Keratinocyte (primary cell): ENCODE results near the gene ARID3C. TPM values are rescaled to one million over a fixed set of nuclear protein-coding genes. Genes with fewer than 3 reads are reported as not detected.

Experiments
- DNase-seq: peaks from one replicate; pipeline ENCODE4 v3.0.0-alpha.2; 2011; ENCODE audit warnings: low read depth, missing footprints, low spot score
- FAIRE-seq: peaks from 2 replicates; lab custom pipeline; 2011; peaks lifted over from hg19 to GRCh38; lab: Jason Lieb, UNC
- H2AFZ ChIP-seq: 2 replicates; pipeline ENCODE4 v1.6.0; 2012; ENCODE audit warnings: low read length, control low read depth, inconsistent platforms; ENCODE audit not compliant: control insufficient read depth
- H3K27ac ChIP-seq: 2 replicates; pipeline ENCODE4 v1.5.1; 2011; ENCODE audit warnings: low read length; ENCODE audit not compliant: control insufficient read depth, insufficient read depth
- H3K27me3 ChIP-seq: 3 replicates; pipeline ENCODE4 v1.6.0; 2011; ENCODE audit warnings: low read length; ENCODE audit not compliant: control insufficient read depth, insufficient read depth; ENCODE audit errors: extremely low read depth
- H3K36me3 ChIP-seq, 2 experiments: 2 replicates in 1 of 2; 3 replicates in 1 of 2; pipeline ENCODE4 v1.5.1; 2011; ENCODE audit warnings: low read length in 2 of 2, mild to moderate bottlenecking in 1 of 2; ENCODE audit not compliant: control insufficient read depth in 2 of 2, insufficient read depth in 2 of 2; ENCODE audit errors: extremely low read depth in 1 of 2
- H3K4me1 ChIP-seq: 3 replicates; pipeline ENCODE4 v1.5.1; 2011; ENCODE audit warnings: low read length; ENCODE audit not compliant: control insufficient read depth, insufficient read depth; ENCODE audit errors: extremely low read depth
- H3K4me2 ChIP-seq: 3 replicates; pipeline ENCODE4 v1.6.0; 2011; ENCODE audit warnings: low read depth, low read length; ENCODE audit not compliant: control insufficient read depth, insufficient read depth; ENCODE audit errors: extremely low read depth
- H3K4me3 ChIP-seq, 3 experiments: fragments of 200-600 bp in 1 of 3; sonication (generic) in 1 of 3; 2 replicates in 2 of 3; 3 replicates in 1 of 3; pipeline ENCODE4 v1.5.1; 2011 to 2016; ENCODE audit warnings: low read length in 3 of 3, mild to moderate bottlenecking in 3 of 3, control low read depth in 2 of 3, inconsistent platforms in 1 of 3, low read depth in 1 of 3, mixed read lengths in 1 of 3, mixed run types in 1 of 3, moderate library complexity in 1 of 3; ENCODE audit not compliant: control insufficient read depth in 2 of 3, insufficient read depth in 2 of 3; ENCODE audit errors: extremely low read depth in 1 of 3
- H3K79me2 ChIP-seq: 2 replicates; pipeline ENCODE4 v1.6.0; 2012; ENCODE audit warnings: low read length; ENCODE audit not compliant: control insufficient read depth, insufficient read depth
- H3K9ac ChIP-seq: 3 replicates; pipeline ENCODE4 v1.6.0; 2011; ENCODE audit warnings: low read length; ENCODE audit not compliant: control insufficient read depth, insufficient read depth; ENCODE audit errors: extremely low read depth
- H3K9me1 ChIP-seq: 3 replicates; pipeline ENCODE4 v1.6.0; 2011; ENCODE audit warnings: low read length; ENCODE audit not compliant: control insufficient read depth, insufficient read depth; ENCODE audit errors: extremely low read depth
- H3K9me3 ChIP-seq: 2 replicates; pipeline ENCODE4 v1.5.1; 2012; ENCODE audit warnings: low read depth, low read length; ENCODE audit not compliant: control insufficient read depth
- H4K20me1 ChIP-seq: 3 replicates; pipeline ENCODE4 v1.6.0; 2011; ENCODE audit warnings: low read length; ENCODE audit not compliant: control insufficient read depth, insufficient read depth; ENCODE audit errors: extremely low read depth
- EZH2 ChIP-seq: IDR thresholded peaks from one replicate; pipeline ENCODE4 v1.6.1; 2012; ENCODE audit warnings: inconsistent platforms, mild to moderate bottlenecking, low read length, moderate library complexity
- dilution Hi-C: fragments of 300-500 bp; cut with MboI; formaldehyde crosslinking; loops from one replicate; pipeline ENCODE4 v1.7.0; 2020; ENCODE audit warnings: low sequenced_read_pairs; ENCODE audit not compliant: extremely low pct_ligation_motif_present
- polyA plus RNA-seq, 5 experiments: library from polyadenylated mRNA; depleted of rRNA in 3 of 5; stranded (reverse) in 3 of 5; stranded (forward) in 1 of 5; unstranded in 1 of 5; fragments of >200 nt; gene quantifications; 1 replicate in 1 of 5; 2 replicates in 3 of 5; 3 replicates in 1 of 5; pipeline versions ENCODE4 v1.2.1 to v1.2.3, GENCODE V29; 2011 to 2012; ENCODE audit warnings: missing spikeins in 2 of 5, low read depth in 1 of 5, low replicate concordance in 1 of 5
- TF ChIP-seq, protein P1 (sequence below), 3 experiments: IDR thresholded peaks in 1 of 3; conservative IDR thresholded peaks in 1 of 3; optimal IDR thresholded peaks in 1 of 3; 2 replicates in 2 of 3; 3 replicates in 1 of 3; pipeline versions ENCODE3 to v1.5.1; 2011; ENCODE audit warnings: low read length in 3 of 3, mild to moderate bottlenecking in 3 of 3, moderate library complexity in 2 of 3, control low read depth in 1 of 3, inconsistent platforms in 1 of 3; ENCODE audit not compliant: insufficient read depth in 2 of 3; ENCODE audit errors: extremely low read depth in 1 of 3

ARID3C gene
- polyA plus RNA-seq, 1 donor (not counting 4 experiments of a cell fraction or from before 2014, with no cell fraction given): not detected

DNA sequence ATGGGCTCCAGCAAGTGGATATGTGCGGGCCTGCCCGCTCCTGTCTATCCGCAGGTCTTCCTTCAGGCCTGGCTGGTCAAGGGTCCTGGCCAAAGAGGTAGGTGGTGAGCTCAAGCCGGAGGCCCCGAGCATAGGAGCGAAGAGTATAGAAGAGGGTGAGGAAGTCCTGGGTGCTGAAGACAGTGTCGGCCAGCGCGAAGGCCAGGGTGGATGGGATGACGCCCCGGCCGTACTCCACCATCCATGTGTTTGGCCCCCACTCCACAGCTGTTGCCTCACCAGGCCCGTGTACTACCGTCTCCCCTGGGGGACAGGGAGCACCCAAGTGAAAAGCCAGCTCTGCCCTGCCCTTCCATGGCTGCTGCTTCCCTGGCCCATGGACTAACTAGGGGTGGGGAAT, 6.7 kb upstream of the ARID3C start:
- Histone ChIP-seq H3K36me3 (peaks cover 11 to 12% of the 10 kb centered on the region in 2 experiments), H3K4me3 (peak overlapping the region in 1 of 3 experiments; percentile 24), H3K27me3 (peaks cover under 1% of the 10 kb centered on the region), H4K20me1 (peaks cover 2% of the 10 kb centered on the region), H3K79me2 (peaks cover 25% of the 10 kb centered on the region), H2AFZ (no peak overlapping the region), H3K9ac (peak overlapping the region; percentile 25), H3K9me1 (no peaks in the 10 kb centered on the region), H3K27ac (no peak overlapping the region), H3K4me2 (peak overlapping the region; percentile 97), H3K4me1 (peaks cover 28% of the 10 kb centered on the region), H3K9me3 (no peaks in the 10 kb centered on the region)
- FAIRE-seq (no peak), DNase-seq (no peak)
- dilution Hi-C loops: no loop called here
- TF ChIP-seq EZH2: no peak
- TF ChIP-seq, protein P1, sequence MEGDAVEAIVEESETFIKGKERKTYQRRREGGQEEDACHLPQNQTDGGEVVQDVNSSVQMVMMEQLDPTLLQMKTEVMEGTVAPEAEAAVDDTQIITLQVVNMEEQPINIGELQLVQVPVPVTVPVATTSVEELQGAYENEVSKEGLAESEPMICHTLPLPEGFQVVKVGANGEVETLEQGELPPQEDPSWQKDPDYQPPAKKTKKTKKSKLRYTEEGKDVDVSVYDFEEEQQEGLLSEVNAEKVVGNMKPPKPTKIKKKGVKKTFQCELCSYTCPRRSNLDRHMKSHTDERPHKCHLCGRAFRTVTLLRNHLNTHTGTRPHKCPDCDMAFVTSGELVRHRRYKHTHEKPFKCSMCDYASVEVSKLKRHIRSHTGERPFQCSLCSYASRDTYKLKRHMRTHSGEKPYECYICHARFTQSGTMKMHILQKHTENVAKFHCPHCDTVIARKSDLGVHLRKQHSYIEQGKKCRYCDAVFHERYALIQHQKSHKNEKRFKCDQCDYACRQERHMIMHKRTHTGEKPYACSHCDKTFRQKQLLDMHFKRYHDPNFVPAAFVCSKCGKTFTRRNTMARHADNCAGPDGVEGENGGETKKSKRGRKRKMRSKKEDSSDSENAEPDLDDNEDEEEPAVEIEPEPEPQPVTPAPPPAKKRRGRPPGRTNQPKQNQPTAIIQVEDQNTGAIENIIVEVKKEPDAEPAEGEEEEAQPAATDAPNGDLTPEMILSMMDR (optimal IDR thresholded peaks at IDR 0.05 in 1 of 3, IDR thresholded peaks at IDR 0.05 in 1 of 3, conservative IDR thresholded peaks at IDR 0.05 in 1 of 3; ENCODE audit: extremely low read depth in 1 of 3, insufficient read depth in 2 of 3, low read length in 3 of 3): no peak

DNA sequence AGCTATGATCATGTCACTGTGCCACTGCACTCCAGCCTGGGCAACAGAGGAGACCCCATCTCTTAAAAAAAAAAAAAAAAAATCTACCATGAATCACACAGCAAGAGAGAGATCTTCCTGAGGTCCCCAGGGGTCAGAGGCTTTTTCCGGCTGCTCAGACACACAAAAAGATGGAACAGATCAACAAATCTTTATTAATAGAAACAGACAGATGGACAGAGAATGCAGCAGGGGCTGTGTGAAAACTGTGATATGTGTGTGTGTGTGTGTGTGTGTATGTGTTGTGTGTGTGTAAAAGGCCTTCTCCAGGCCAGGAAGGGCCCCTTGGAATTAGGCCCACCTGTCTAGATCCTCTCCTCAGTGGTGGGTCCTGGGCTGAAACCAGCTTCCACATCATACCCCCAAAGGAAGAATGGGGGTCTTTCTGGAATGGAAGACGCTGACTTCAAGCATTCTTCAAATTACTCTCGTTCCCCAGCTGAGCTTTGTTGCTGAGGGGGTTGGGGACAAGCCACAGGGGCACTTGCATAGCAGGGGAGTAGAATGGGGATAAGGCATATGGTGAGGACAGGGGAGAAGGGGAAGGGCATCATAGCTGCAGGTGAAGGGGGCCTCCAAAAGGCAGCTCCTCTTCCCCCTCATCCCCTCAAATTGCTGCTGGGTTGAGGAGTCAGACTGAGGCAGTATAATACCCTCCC, 5.8 kb upstream of the ARID3C start:
- TF ChIP-seq EZH2: no peak
- TF ChIP-seq, protein P1 (optimal IDR thresholded peaks at IDR 0.05 in 1 of 3, IDR thresholded peaks at IDR 0.05 in 1 of 3, conservative IDR thresholded peaks at IDR 0.05 in 1 of 3; ENCODE audit: extremely low read depth in 1 of 3, insufficient read depth in 2 of 3, low read length in 3 of 3): no peak
- Histone ChIP-seq H2AFZ (no peak overlapping the region), H3K9ac (no peak overlapping the region), H3K9me3 (no peaks in the 10 kb centered on the region), H3K9me1 (no peaks in the 10 kb centered on the region), H3K36me3 (peaks cover 11 to 12% of the 10 kb centered on the region in 2 experiments), H3K79me2 (peaks cover 25% of the 10 kb centered on the region), H3K4me2 (no peak overlapping the region), H4K20me1 (peaks cover 2% of the 10 kb centered on the region), H3K4me1 (peaks cover 28% of the 10 kb centered on the region), H3K27me3 (peaks cover 6% of the 10 kb centered on the region), H3K4me3 (no peak overlapping the region), H3K27ac (no peak overlapping the region)
- FAIRE-seq: no peak
- dilution Hi-C loops: no loop called here
- DNase-seq: no peak
